ENCODE measurements around the gene POLR2F. TPM values are rescaled to one million over a fixed set of nuclear protein-coding genes. Genes with fewer than 3 reads are reported as not detected.

POLR2F gene
- total RNA-seq, 1 experiment from 2014 or later, result 141 TPM

- no peak overlapping the region for H3K23ac ChIP-seq (ENCODE audit: insufficient read length, low read depth, low read length)
- Mint-ChIP-seq H3K27ac (peak overlapping the region in 1 of 3 experiments; percentile 79; a peak in 1 of 7 replicates), H3K9me3 (no peaks in the 10 kb centered on the region), H3K4me3 (no peak overlapping the region), H3K4me1 (peaks cover 45 to 46% of the 10 kb centered on the region in 2 experiments), H3K36me3 (ENCODE audit: insufficient read depth in 1 of 3, low read depth in 3 of 3) (peaks cover 5 to 27% (median 22%) of the 10 kb centered on the region in 3 experiments; a peak in 6 of 7 replicates), H3K27me3 (ENCODE audit: low read depth) (no peaks in the 10 kb centered on the region)
- no peak overlapping the region for H3T11ph ChIP-seq (ENCODE audit: low read length)
- no peak overlapping the region for H3K27ac ChIP-seq (ENCODE audit: insufficient read length, low read depth, low read length)
- no peak overlapping the region for H2BK20ac ChIP-seq (ENCODE audit: low read depth, low read length, poor library complexity, severe bottlenecking)
- H4K20me1 ChIP-seq (ENCODE audit: control insufficient read depth, insufficient read depth, insufficient read length), result no peaks in the 10 kb centered on the region
- no peak overlapping the region for H3K14ac ChIP-seq (ENCODE audit: insufficient read depth, low read length)
- H2AK5ac ChIP-seq (ENCODE audit: insufficient read length, low read length), result no peak overlapping the region
- H3K9me3 ChIP-seq (ENCODE audit: control insufficient read depth, low read depth, low read length), result no peaks in the 10 kb centered on the region
- no peak overlapping the region for H2BK12ac ChIP-seq (ENCODE audit: insufficient read length, low read depth, low read length)
- H4K5ac ChIP-seq (ENCODE audit: insufficient read length, low read depth, low read length), result no peak overlapping the region
- DNase-seq, result no peak
- H3K56ac ChIP-seq (ENCODE audit: insufficient read length, low read depth, low read length), result no peak overlapping the region
- no peak overlapping the region for H3K9ac ChIP-seq (ENCODE audit: extremely low read depth, insufficient read length, low read length)
- no peaks in the 10 kb centered on the region for H3K79me2 ChIP-seq (ENCODE audit: insufficient read depth, low read length)
- TF ChIP-seq CTCF (conservative IDR thresholded peaks at IDR 0.05), result no peak
- H2AFZ ChIP-seq (ENCODE audit: low read length), result no peak overlapping the region
- H3K4ac ChIP-seq (ENCODE audit: low read depth, low read length), result no peak overlapping the region
- no CpG with 5 or more reads among the region's 7 CpGs for whole genome bisulfite sequencing (ENCODE audit: extremely low coverage, insufficient read length, low lambda C conversion rate)
- no peak overlapping the region for H3K18ac ChIP-seq (ENCODE audit: insufficient read length, low read depth, low read length)
- peaks cover 5% of the 10 kb centered on the region for H3K23me2 ChIP-seq (ENCODE audit: insufficient read length, low read depth, low read length, poor library complexity, severe bottlenecking)
- H2BK15ac ChIP-seq (ENCODE audit: low read depth, low read length), result no peak overlapping the region
- no peak overlapping the region for H4K8ac ChIP-seq (replicated peaks; ENCODE audit: insufficient read length, low read depth, low read length)
- 0 out of 2 replicates have a peak, but pooled peaks cover 3% of the 10 kb centered on the region for H3K4me1 ChIP-seq (ENCODE audit: insufficient read depth, low read length)
- no peak overlapping the region for H2BK120ac ChIP-seq (ENCODE audit: low read depth, low read length, poor library complexity, severe bottlenecking)
- H3K27me3 ChIP-seq (ENCODE audit: insufficient read depth, low read length), result no peaks in the 10 kb centered on the region
- no peak overlapping the region for H2BK5ac ChIP-seq (ENCODE audit: insufficient read length, low read length)
- H4K91ac ChIP-seq (ENCODE audit: insufficient read length, low read depth, low read length), result no peak overlapping the region
- H3K4me2 ChIP-seq (ENCODE audit: insufficient read depth, insufficient read length, low read length), result no peak overlapping the region
- H3K79me1 ChIP-seq (ENCODE audit: insufficient read depth, low read depth, low read length, poor library complexity, severe bottlenecking), result no peaks in the 10 kb centered on the region
Measured at GRCh38 chr22:37909766-37910165, 43.7 kb upstream of the POLR2F start.

Data from H9 (cell line).